ENCODE data around the gene TNFAIP8. TPM values are rescaled to one million over a fixed set of nuclear protein-coding genes. Genes with fewer than 3 reads are reported as not detected.
A peak's percentile ranks its signal among the peaks of the same experiment; 100 is the strongest.

Gene TNFAIP8
- 11.8 TPM for polyA plus RNA-seq (2013, experiment 1 of 2)
- 11.9 TPM for polyA plus RNA-seq (2013, experiment 2 of 2)

DNA sequence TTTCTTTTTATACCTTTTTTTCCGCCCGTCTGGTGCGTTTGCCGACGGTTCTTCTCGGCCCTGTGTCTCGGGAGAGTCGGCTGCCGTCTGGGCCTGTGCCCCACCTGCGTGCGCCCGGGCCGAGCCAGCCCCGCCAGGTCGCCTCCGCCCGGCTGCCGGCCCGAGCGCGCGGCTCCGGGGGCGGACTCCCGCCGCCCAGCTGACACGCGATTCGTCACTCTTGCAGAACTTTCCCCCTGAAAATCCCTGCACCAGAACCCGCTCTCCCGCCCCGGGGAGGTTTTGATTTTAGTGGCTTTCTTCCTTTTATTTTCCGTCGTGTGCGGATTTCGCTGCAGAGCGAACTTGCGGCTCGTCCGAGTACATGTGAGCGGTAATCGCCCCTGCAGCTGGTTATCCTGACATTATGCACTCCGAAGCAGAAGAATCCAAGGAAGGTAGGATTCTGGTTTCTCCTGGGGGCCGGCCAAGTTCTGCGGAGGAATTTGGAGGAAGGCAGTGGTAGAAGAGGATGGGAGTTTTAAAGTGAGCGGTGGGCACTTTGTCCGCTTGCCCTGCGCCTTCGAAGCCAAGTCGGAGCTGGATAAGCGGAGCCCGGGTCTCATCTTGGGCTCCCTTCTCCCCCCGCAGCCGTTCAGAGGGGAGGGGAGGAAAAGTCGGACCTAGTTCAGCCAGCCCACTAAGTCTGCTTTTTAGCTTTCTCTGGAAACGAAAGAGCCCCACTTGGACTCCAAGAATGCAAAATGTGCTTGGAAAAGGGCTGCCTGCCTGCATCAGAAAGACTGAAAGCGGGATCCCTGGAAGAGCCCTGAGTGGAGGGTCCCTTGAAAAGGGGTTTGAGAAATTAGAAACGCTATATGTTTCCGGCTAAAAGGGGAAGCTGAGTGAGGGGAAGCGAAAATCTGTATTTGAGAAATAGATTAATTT, at the start of gene TNFAIP8:
Gene TNFAIP8 (plus strand): TSS at position 335 of the 927 bp plus-strand sequence. CDS start 72 bp downstream, at position 407.
- no peak within 1 kb of the TSS for H2BK120ac ChIP-seq (ENCODE audit: low read depth, low read length)
- peak within 1 kb of the TSS; percentile 67 for H3K9ac ChIP-seq (ENCODE audit: low read length)
- H3K4me1 ChIP-seq (ENCODE audit: control insufficient read depth, low read depth, low read length), result peaks cover 13% of the 10 kb centered on the region
- H3K79me2 ChIP-seq (ENCODE audit: control insufficient read depth, insufficient read depth, low read length), result no peaks in the 10 kb centered on the region
- no peak within 1 kb of the TSS for H4K8ac ChIP-seq (ENCODE audit: low read depth, low read length)
- peak within 1 kb of the TSS; percentile 15 for H2BK15ac ChIP-seq (replicated peaks; ENCODE audit: low read depth)
- DNase-seq, result peak; percentile 77
- peak within 1 kb of the TSS; percentile 51 for H3K4me3 ChIP-seq (ENCODE audit: low read length)
- no peak within 1 kb of the TSS for H4K5ac ChIP-seq (ENCODE audit: low read length)
- no peak within 1 kb of the TSS for H2BK5ac ChIP-seq (ENCODE audit: low read length)
- H3K23ac ChIP-seq (ENCODE audit: low read length), result no peak within 1 kb of the TSS
- no CpG with 5 or more reads among the region's 60 CpGs for WGBS (ENCODE audit: extremely low coverage, insufficient coverage, low lambda C conversion rate)
- peak within 1 kb of the TSS; percentile 23 for H3K27ac ChIP-seq (ENCODE audit: low read depth, low read length)
- H3K18ac ChIP-seq (ENCODE audit: low read length), result peak within 1 kb of the TSS; percentile 76
- no peak within 1 kb of the TSS for H2AK5ac ChIP-seq (ENCODE audit: low read length)
- no peaks in the 10 kb centered on the region for H3K36me3 ChIP-seq (ENCODE audit: control insufficient read depth, insufficient read depth, low read length)
- peak within 1 kb of the TSS; percentile 72 for H3K56ac ChIP-seq (ENCODE audit: low read length)
- H3K4ac ChIP-seq (ENCODE audit: low read depth, low read length), result peak within 1 kb of the TSS; percentile 72
- no peaks in the 10 kb centered on the region for H3K27me3 ChIP-seq (ENCODE audit: insufficient read depth, low read length, poor library complexity)
- H3K4me2 ChIP-seq (ENCODE audit: low read length), result peak within 1 kb of the TSS; percentile 54
- H3K79me1 ChIP-seq (ENCODE audit: low read length), result peaks cover 9% of the 10 kb centered on the region

DNA sequence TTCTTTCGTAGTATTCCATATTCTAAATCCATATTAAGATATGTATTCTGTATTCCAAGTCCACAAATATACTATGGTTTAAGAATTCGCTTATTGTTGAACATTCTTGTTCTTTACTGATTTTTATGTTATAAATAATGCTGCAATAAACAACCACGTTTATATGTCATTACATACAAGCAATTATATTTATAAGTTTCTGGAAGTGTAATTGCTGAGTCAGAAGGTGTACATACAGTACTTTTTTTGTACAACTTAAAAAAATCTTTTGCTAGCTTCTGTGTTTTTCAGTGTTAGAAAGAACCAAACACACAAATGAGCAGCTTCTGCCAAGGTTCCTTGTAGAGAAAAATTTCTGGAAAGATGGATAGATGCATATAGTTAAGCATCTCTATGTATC, 48.6 kb upstream of the TNFAIP8 start:
- Histone ChIP-seq H3K9ac (ENCODE audit: low read length) (no peak overlapping the region), H3K18ac (ENCODE audit: low read length) (no peak overlapping the region), H3K36me3 (ENCODE audit: control insufficient read depth, insufficient read depth, low read length) (no peaks in the 10 kb centered on the region), H4K8ac (ENCODE audit: low read depth, low read length) (no peak overlapping the region), H2BK120ac (ENCODE audit: low read depth, low read length) (no peak overlapping the region), H3K27me3 (ENCODE audit: insufficient read depth, low read length, poor library complexity) (no peaks in the 10 kb centered on the region), H2AK5ac (ENCODE audit: low read length) (no peak overlapping the region), H3K27ac (ENCODE audit: low read depth, low read length) (no peak overlapping the region), H2BK5ac (ENCODE audit: low read length) (no peak overlapping the region), H3K4me2 (ENCODE audit: low read length) (no peak overlapping the region), H3K4me3 (ENCODE audit: low read length) (no peak overlapping the region), H2BK15ac (replicated peaks; ENCODE audit: low read depth) (no peak overlapping the region), H3K79me1 (ENCODE audit: low read length) (peaks cover 3% of the 10 kb centered on the region), H3K79me2 (ENCODE audit: control insufficient read depth, insufficient read depth, low read length) (no peaks in the 10 kb centered on the region), H3K4me1 (ENCODE audit: control insufficient read depth, low read depth, low read length) (peaks cover 4% of the 10 kb centered on the region), H3K4ac (ENCODE audit: low read depth, low read length) (no peak overlapping the region), H3K56ac (ENCODE audit: low read length) (no peak overlapping the region), H3K23ac (ENCODE audit: low read length) (no peak overlapping the region), H4K5ac (ENCODE audit: low read length) (no peak overlapping the region)
- no CpG with 5 or more reads among the region's 3 CpGs for WGBS (ENCODE audit: extremely low coverage, insufficient coverage, low lambda C conversion rate)
- DNase-seq, result no peak

DNA sequence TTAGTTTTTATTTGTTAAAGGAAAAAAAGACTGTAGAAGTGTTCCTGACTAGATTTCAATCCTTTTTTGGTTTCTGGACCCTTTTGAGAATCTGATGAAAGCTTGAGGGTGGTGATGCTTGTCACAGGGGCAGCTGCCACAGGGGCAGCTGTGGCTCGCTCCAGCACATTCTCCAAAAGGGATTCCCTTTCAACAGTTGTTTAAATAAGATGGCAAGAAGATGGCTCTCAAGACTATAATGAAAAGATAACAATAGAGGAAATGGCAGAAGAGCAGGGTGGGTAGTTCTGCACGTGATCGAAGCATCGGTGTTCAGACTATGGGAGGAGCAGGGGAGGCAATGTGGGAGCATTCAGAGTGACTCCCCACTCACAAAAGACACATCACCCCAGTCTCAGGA, 46.5 kb upstream of the TNFAIP8 start:
- H4K5ac ChIP-seq (ENCODE audit: low read length), result no peak overlapping the region
- no peak overlapping the region for H3K9ac ChIP-seq (ENCODE audit: low read length)
- no CpG with 5 or more reads among the region's 4 CpGs for WGBS (ENCODE audit: extremely low coverage, insufficient coverage, low lambda C conversion rate)
- no peak overlapping the region for H4K8ac ChIP-seq (ENCODE audit: low read depth, low read length)
- H3K4me3 ChIP-seq (ENCODE audit: low read length), result no peak overlapping the region
- H3K79me1 ChIP-seq (ENCODE audit: low read length), result peaks cover under 1% of the 10 kb centered on the region
- H3K18ac ChIP-seq (ENCODE audit: low read length), result no peak overlapping the region
- H2AK5ac ChIP-seq (ENCODE audit: low read length), result no peak overlapping the region
- DNase-seq, result no peak
- H3K23ac ChIP-seq (ENCODE audit: low read length), result no peak overlapping the region
- no peaks in the 10 kb centered on the region for H3K27me3 ChIP-seq (ENCODE audit: insufficient read depth, low read length, poor library complexity)
- H2BK120ac ChIP-seq (ENCODE audit: low read depth, low read length), result no peak overlapping the region
- H3K4ac ChIP-seq (ENCODE audit: low read depth, low read length), result no peak overlapping the region
- no peak overlapping the region for H3K4me2 ChIP-seq (ENCODE audit: low read length)
- H3K4me1 ChIP-seq (ENCODE audit: control insufficient read depth, low read depth, low read length), result no peaks in the 10 kb centered on the region
- no peak overlapping the region for H2BK15ac ChIP-seq (replicated peaks; ENCODE audit: low read depth)
- no peaks in the 10 kb centered on the region for H3K36me3 ChIP-seq (ENCODE audit: control insufficient read depth, insufficient read depth, low read length)
- no peak overlapping the region for H3K27ac ChIP-seq (ENCODE audit: low read depth, low read length)
- H2BK5ac ChIP-seq (ENCODE audit: low read length), result no peak overlapping the region
- H3K56ac ChIP-seq (ENCODE audit: low read length), result no peak overlapping the region
- H3K79me2 ChIP-seq (ENCODE audit: control insufficient read depth, insufficient read depth, low read length), result no peaks in the 10 kb centered on the region

DNA sequence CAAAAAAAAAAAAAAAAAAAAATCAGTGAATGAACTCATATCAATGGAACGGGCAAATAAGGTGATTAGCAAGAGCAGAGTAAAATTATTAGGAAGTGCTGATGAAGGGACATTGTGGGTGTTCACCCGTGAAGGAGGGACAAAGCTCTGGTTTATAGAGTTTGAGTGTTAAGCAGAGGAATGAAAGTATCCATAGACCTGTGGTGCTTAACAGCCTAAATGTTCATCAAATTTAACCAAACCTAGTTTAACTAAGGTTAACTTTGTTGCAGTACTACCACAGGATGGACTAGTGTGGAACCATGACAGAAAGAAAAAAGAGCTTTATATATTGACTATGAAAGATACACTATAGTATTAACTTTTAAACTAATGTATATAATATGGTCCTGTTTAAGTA, 44.1 kb upstream of the TNFAIP8 start:
- no peak for DNase-seq
- Histone ChIP-seq H3K4me1 (ENCODE audit: control insufficient read depth, low read depth, low read length) (peaks cover 2% of the 10 kb centered on the region), H3K18ac (ENCODE audit: low read length) (no peak overlapping the region), H2AK5ac (ENCODE audit: low read length) (no peak overlapping the region), H2BK5ac (ENCODE audit: low read length) (no peak overlapping the region), H3K9ac (ENCODE audit: low read length) (no peak overlapping the region), H3K27ac (ENCODE audit: low read depth, low read length) (no peak overlapping the region), H3K23ac (ENCODE audit: low read length) (no peak overlapping the region), H3K79me2 (ENCODE audit: control insufficient read depth, insufficient read depth, low read length) (no peaks in the 10 kb centered on the region), H2BK120ac (ENCODE audit: low read depth, low read length) (no peak overlapping the region), H3K4ac (ENCODE audit: low read depth, low read length) (no peak overlapping the region), H3K27me3 (ENCODE audit: insufficient read depth, low read length, poor library complexity) (no peaks in the 10 kb centered on the region), H4K8ac (ENCODE audit: low read depth, low read length) (no peak overlapping the region), H4K5ac (ENCODE audit: low read length) (no peak overlapping the region), H3K36me3 (ENCODE audit: control insufficient read depth, insufficient read depth, low read length) (no peaks in the 10 kb centered on the region), H3K79me1 (ENCODE audit: low read length) (no peaks in the 10 kb centered on the region), H2BK15ac (replicated peaks; ENCODE audit: low read depth) (no peak overlapping the region), H3K4me3 (ENCODE audit: low read length) (no peak overlapping the region), H3K4me2 (ENCODE audit: low read length) (no peak overlapping the region), H3K56ac (ENCODE audit: low read length) (no peak overlapping the region)
- no CpG with 5 or more reads among the region's 2 CpGs for WGBS (ENCODE audit: extremely low coverage, insufficient coverage, low lambda C conversion rate)

DNA sequence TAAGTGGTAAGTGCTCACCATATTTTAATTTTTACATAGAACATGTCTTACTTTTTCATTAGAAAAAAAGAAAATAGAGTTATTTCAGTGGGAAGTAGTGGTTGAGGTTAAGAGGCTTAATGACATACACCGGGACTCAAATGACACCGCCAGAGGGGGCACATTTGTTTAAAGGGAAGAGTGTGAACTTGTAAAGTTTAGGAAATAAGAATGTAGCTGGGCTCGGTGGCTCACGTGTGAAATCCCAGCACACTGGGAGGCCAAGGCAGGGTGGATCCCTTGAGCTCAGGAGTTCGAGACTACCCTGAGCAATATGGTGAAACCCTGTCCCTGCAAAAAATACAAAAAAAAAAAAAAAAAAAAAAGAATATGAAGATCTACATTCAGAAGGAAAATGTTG, 43.4 kb upstream of the TNFAIP8 start:
- H2BK120ac ChIP-seq (ENCODE audit: low read depth, low read length), result no peak overlapping the region
- H3K27me3 ChIP-seq (ENCODE audit: insufficient read depth, low read length, poor library complexity), result no peaks in the 10 kb centered on the region
- H2BK5ac ChIP-seq (ENCODE audit: low read length), result no peak overlapping the region
- H3K4me3 ChIP-seq (ENCODE audit: low read length), result no peak overlapping the region
- H2BK15ac ChIP-seq (replicated peaks; ENCODE audit: low read depth), result no peak overlapping the region
- H3K18ac ChIP-seq (ENCODE audit: low read length), result no peak overlapping the region
- H3K79me1 ChIP-seq (ENCODE audit: low read length), result no peaks in the 10 kb centered on the region
- no peak overlapping the region for H3K27ac ChIP-seq (ENCODE audit: low read depth, low read length)
- no CpG with 5 or more reads among the region's 5 CpGs for WGBS (ENCODE audit: extremely low coverage, insufficient coverage, low lambda C conversion rate)
- H3K36me3 ChIP-seq (ENCODE audit: control insufficient read depth, insufficient read depth, low read length), result no peaks in the 10 kb centered on the region
- H3K79me2 ChIP-seq (ENCODE audit: control insufficient read depth, insufficient read depth, low read length), result no peaks in the 10 kb centered on the region
- no peak overlapping the region for H3K4me2 ChIP-seq (ENCODE audit: low read length)
- H4K5ac ChIP-seq (ENCODE audit: low read length), result no peak overlapping the region
- no peak overlapping the region for H3K4ac ChIP-seq (ENCODE audit: low read depth, low read length)
- no peak overlapping the region for H3K23ac ChIP-seq (ENCODE audit: low read length)
- no peak overlapping the region for H3K9ac ChIP-seq (ENCODE audit: low read length)
- no peak overlapping the region for H2AK5ac ChIP-seq (ENCODE audit: low read length)
- H3K56ac ChIP-seq (ENCODE audit: low read length), result no peak overlapping the region
- H4K8ac ChIP-seq (ENCODE audit: low read depth, low read length), result no peak overlapping the region
- peaks cover 2% of the 10 kb centered on the region for H3K4me1 ChIP-seq (ENCODE audit: control insufficient read depth, low read depth, low read length)
- DNase-seq, result no peak

All from mesendoderm (in vitro differentiated cells).